ENCODE measurements around the gene PGBD2.
"Not testable (repeated sequence)": the region's sequence is repeated elsewhere in the genome, so short reads cannot be mapped to it uniquely, and the experiment has no call there.

- not testable (repeated sequence) for TF ChIP-seq POLR2A, CTCF (IDR thresholded peaks at IDR 0.05)
Measured at GRCh38 chr1:248945000-248945423, 39.0 kb downstream of the PGBD2 start.
